NK-92 (cell line): ENCODE measurements around the gene NAV3.
"Not testable (repeated sequence)": the region's sequence is repeated elsewhere in the genome, so short reads cannot be mapped to it uniquely, and the experiment has no call there.

ENCODE experiments used
- DNase-seq: peaks from one replicate; lab custom pipeline; 2025; ENCODE audit not compliant: unreplicated experiment; lab: John Stamatoyannopoulos, UW

The NAV3 gene

GRCh38 chr12:78038541-78038940, 207.8 kb downstream of the NAV3 start:
- DNase-seq = no peak

GRCh38 chr12:78038986-78039385, 208.3 kb downstream of the NAV3 start:
- no peak for DNase-seq

- DNase-seq = no peak
Observed at GRCh38 chr12:78040111-78040510, 209.4 kb downstream of the NAV3 start.

- no peak for DNase-seq
Observed at GRCh38 chr12:78050790-78051189, 220.1 kb downstream of the NAV3 start.

GRCh38 chr12:78055545-78055944, 224.9 kb downstream of the NAV3 start:
- no peak for DNase-seq

- no peak for DNase-seq
Observed at GRCh38 chr12:78057075-78057474, 226.4 kb downstream of the NAV3 start.

- DNase-seq = no peak
Observed at GRCh38 chr12:78060186-78060585, 229.5 kb downstream of the NAV3 start.

GRCh38 chr12:78062786-78063185, 232.1 kb downstream of the NAV3 start:
- DNase-seq = no peak

- DNase-seq = no peak
Observed at GRCh38 chr12:78081590-78082314, 251.1 kb downstream of the NAV3 start.

- DNase-seq = no peak
Observed at GRCh38 chr12:78085542-78086182, 255.0 kb downstream of the NAV3 start.

GRCh38 chr12:78086553-78087362, 256.1 kb downstream of the NAV3 start:
- DNase-seq = no peak

GRCh38 chr12:78087363-78087675, 256.6 kb downstream of the NAV3 start:
- DNase-seq = no peak

- DNase-seq = no peak
Observed at GRCh38 chr12:78088391-78088832, 257.7 kb downstream of the NAV3 start.

GRCh38 chr12:78090266-78090665, 259.6 kb downstream of the NAV3 start:
- no peak for DNase-seq

GRCh38 chr12:78095623-78096022, 264.9 kb downstream of the NAV3 start:
- DNase-seq = no peak

GRCh38 chr12:78096909-78097597, 266.4 kb downstream of the NAV3 start:
- no peak for DNase-seq

- no peak for DNase-seq
Observed at GRCh38 chr12:78099806-78100205, 269.1 kb downstream of the NAV3 start.

GRCh38 chr12:78101113-78101876, 270.6 kb downstream of the NAV3 start:
- no peak for DNase-seq

- DNase-seq = no peak
Observed at GRCh38 chr12:78101946-78102635, 271.4 kb downstream of the NAV3 start.

- DNase-seq = not testable (repeated sequence)
Observed at GRCh38 chr12:78102801-78103200, 272.1 kb downstream of the NAV3 start.
